Karpas-422 (cell line): ENCODE data around the gene HIVEP3. TPM values are rescaled to one million over a fixed set of nuclear protein-coding genes. Genes with fewer than 3 reads are reported as not detected.

Experiments used
- DNase-seq: peaks from one replicate; pipeline ENCODE4 v3.0.0-alpha.2; 2015
- H2AFZ ChIP-seq: fragments of 200-600 bp; sonication (generic); 2 replicates; pipeline ENCODE4 v1.6.1; 2014; ENCODE audit warnings: antibody characterized with exemption, low read length, mixed read lengths
- H3K27ac ChIP-seq: fragments of 200-600 bp; sonication (generic); 2 replicates; pipeline ENCODE4 v1.5.1; 2014; ENCODE audit warnings: mild to moderate bottlenecking, low read length, moderate library complexity
- H3K27me3 ChIP-seq: fragments of 200-600 bp; sonication (generic); 2 replicates; pipeline ENCODE4 v1.6.1; 2014; ENCODE audit warnings: low read length, mixed read lengths
- H3K36me3 ChIP-seq: fragments of 200-600 bp; sonication (generic); 2 replicates; pipeline ENCODE4 v1.6.1; 2014; ENCODE audit warnings: low read length, mixed read lengths; ENCODE audit not compliant: insufficient read depth
- H3K4me1 ChIP-seq: fragments of 200-600 bp; sonication (generic); 2 replicates; pipeline ENCODE4 v1.6.1; 2014; ENCODE audit warnings: mild to moderate bottlenecking, low read length, mixed read lengths
- H3K4me2 ChIP-seq: fragments of 200-600 bp; sonication (generic); 2 replicates; pipeline ENCODE4 v1.6.1; 2014; ENCODE audit warnings: low read length, low read depth, mild to moderate bottlenecking; ENCODE audit not compliant: poor library complexity, severe bottlenecking
- H3K4me3 ChIP-seq: fragments of 200-600 bp; sonication (generic); 2 replicates; pipeline ENCODE4 v1.5.1; 2014; ENCODE audit warnings: mild to moderate bottlenecking, antibody characterized with exemption, low read length, mixed read lengths
- H3K79me2 ChIP-seq: fragments of 200-600 bp; sonication (generic); 2 replicates; pipeline ENCODE4 v1.6.1; 2014; ENCODE audit warnings: mild to moderate bottlenecking, low read length, mixed read lengths
- H3K9ac ChIP-seq: fragments of 200-600 bp; sonication (generic); 2 replicates; pipeline ENCODE4 v1.6.0; 2014; ENCODE audit warnings: low read length
- H3K9me2 ChIP-seq: fragments of 200-600 bp; sonication (generic), shearing (Covaris generic); replicated peaks from 2 replicates; pipeline ENCODE4 v1.6.0; 2014; ENCODE audit warnings: mild to moderate bottlenecking, low read length, moderate library complexity; ENCODE audit not compliant: insufficient read depth
- H3K9me3 ChIP-seq: fragments of 300-700, 200-600 bp; sonication (generic); 2 replicates; pipeline ENCODE4 v1.6.1; 2014; ENCODE audit warnings: low read length, mixed read lengths
- H4K20me1 ChIP-seq: fragments of 200-600 bp; sonication (generic); 2 replicates; pipeline ENCODE4 v1.6.1; 2014; ENCODE audit warnings: mild to moderate bottlenecking, antibody characterized with exemption, low read length, low read depth; ENCODE audit not compliant: insufficient read depth
- total RNA-seq: library from RNA; depleted of rRNA; stranded (reverse); fragments of >200 nt; shearing (Covaris generic); gene quantifications from 2 replicates; pipeline ENCODE4 v1.2.3, GENCODE V29; 2014; ENCODE audit warnings: low replicate concordance

HIVEP3 gene
- total RNA-seq, 1 experiment from 2014 or later, result 1.3 TPM

GRCh38 chr1:41573785-41574713 is 344.7 kb downstream of the HIVEP3 start:
- Histone ChIP-seq H2AFZ (peak overlapping the region; percentile 29; the same call in 1 of the 2 replicates), H3K27ac (peak overlapping the region; percentile 74)

GRCh38 chr1:41573194-41573593 is 345.5 kb downstream of the HIVEP3 start:
- no peaks in the 10 kb centered on the region for H3K79me2 ChIP-seq
- H3K4me3 ChIP-seq, result no peak overlapping the region
- no peak overlapping the region for H3K27ac ChIP-seq
- H2AFZ ChIP-seq, result no peak overlapping the region
- H3K9ac ChIP-seq, result no peak overlapping the region
- no peaks in the 10 kb centered on the region for H3K9me3 ChIP-seq
- peak; percentile 20 for DNase-seq
- no peaks in the 10 kb centered on the region for H3K36me3 ChIP-seq
- no peaks in the 10 kb centered on the region for H4K20me1 ChIP-seq
- H3K4me1 ChIP-seq, result peaks cover 74% of the 10 kb centered on the region
- H3K27me3 ChIP-seq, result no peaks in the 10 kb centered on the region; the same call in 1 of the 2 replicates
- H3K9me2 ChIP-seq, result no peaks in the 10 kb centered on the region
- H3K4me2 ChIP-seq, result peak overlapping the region; percentile 78

More at GRCh38 chr1:41573785-41574713, 344.7 kb downstream of the HIVEP3 start:
- no peaks in the 10 kb centered on the region for H3K9me2 ChIP-seq
- H3K4me1 ChIP-seq, result peaks cover 74% of the 10 kb centered on the region
- no peaks in the 10 kb centered on the region for H3K9me3 ChIP-seq
- H3K79me2 ChIP-seq, result no peaks in the 10 kb centered on the region
- no peaks in the 10 kb centered on the region; the same call in 1 of the 2 replicates for H3K27me3 ChIP-seq
- H3K9ac ChIP-seq, result peak overlapping the region; percentile 71
- peak overlapping the region; percentile 61 for H3K4me3 ChIP-seq
- no peaks in the 10 kb centered on the region for H4K20me1 ChIP-seq
- peak overlapping the region; percentile 78 for H3K4me2 ChIP-seq
- H3K36me3 ChIP-seq, result no peaks in the 10 kb centered on the region
- peak; percentile 96 for DNase-seq

- Histone ChIP-seq H3K4me1 (peaks cover 74% of the 10 kb centered on the region), H3K27me3 (no peaks in the 10 kb centered on the region; the same call in 1 of the 2 replicates), H3K27ac (no peak overlapping the region), H3K9me3 (no peaks in the 10 kb centered on the region), H4K20me1 (no peaks in the 10 kb centered on the region), H3K9me2 (no peaks in the 10 kb centered on the region), H3K9ac (no peak overlapping the region), H3K4me3 (no peak overlapping the region), H3K79me2 (no peaks in the 10 kb centered on the region), H2AFZ (no peak overlapping the region), H3K36me3 (no peaks in the 10 kb centered on the region), H3K4me2 (peak overlapping the region; percentile 78)
- peak; percentile 41 for DNase-seq
Measured at GRCh38 chr1:41572224-41572623, 346.5 kb downstream of the HIVEP3 start.

DNA sequence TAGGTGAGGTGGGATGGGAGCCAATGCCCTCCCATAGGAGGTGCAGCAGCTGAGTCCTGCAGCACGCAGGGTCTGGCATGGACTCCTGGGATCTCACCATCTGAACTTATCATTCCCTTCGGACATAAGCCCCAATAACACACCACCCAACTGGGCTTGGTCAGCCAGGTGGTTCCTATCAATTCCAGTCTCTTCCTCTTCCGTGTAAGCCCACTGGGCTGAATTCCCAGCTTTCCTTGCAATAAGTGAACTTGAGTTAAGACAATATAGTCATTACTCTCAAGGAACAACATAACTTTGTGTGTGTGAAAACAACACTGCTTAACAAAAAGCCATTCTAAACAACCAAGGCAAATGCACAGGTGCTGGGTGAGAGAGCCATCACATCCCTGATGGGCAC is 347.7 kb downstream of the HIVEP3 start:
- H3K4me1 ChIP-seq, result peaks cover 68% of the 10 kb centered on the region
- no peak overlapping the region for H3K4me3 ChIP-seq
- H3K9me3 ChIP-seq, result no peaks in the 10 kb centered on the region
- H3K36me3 ChIP-seq, result no peaks in the 10 kb centered on the region
- no peak overlapping the region for H3K27ac ChIP-seq
- no peaks in the 10 kb centered on the region; the same call in 1 of the 2 replicates for H3K27me3 ChIP-seq
- H3K9ac ChIP-seq, result no peak overlapping the region
- peak overlapping the region; percentile 53 for H3K4me2 ChIP-seq
- H2AFZ ChIP-seq, result no peak overlapping the region
- H3K79me2 ChIP-seq, result no peaks in the 10 kb centered on the region
- no peaks in the 10 kb centered on the region for H4K20me1 ChIP-seq
- no peaks in the 10 kb centered on the region for H3K9me2 ChIP-seq
- DNase-seq, result peak; percentile 31

DNA sequence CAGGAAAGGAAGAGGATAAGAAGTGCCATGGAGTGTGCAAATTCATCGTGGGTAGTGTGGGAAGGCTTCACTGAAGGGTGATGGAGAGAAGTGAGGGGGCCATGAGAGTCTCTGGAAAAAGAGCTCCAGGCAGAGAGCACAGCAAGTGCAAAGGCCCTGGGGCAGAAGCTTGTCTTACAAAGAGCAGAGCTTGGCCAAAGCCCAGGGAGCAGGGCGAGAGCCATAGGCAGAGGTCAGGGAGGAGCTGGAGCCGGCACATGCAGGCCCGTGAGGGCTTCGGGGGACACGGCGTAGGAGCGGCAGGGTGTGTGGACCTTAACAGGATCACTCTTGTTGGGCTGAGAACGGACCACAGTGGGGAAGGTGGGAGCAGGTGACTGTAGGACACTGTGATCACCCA is 350.5 kb downstream of the HIVEP3 start:
- H3K27me3 ChIP-seq, result no peaks in the 10 kb centered on the region; the same call in 1 of the 2 replicates
- H2AFZ ChIP-seq, result no peak overlapping the region
- H3K9ac ChIP-seq, result no peak overlapping the region
- no peak overlapping the region for H3K27ac ChIP-seq
- H3K79me2 ChIP-seq, result no peaks in the 10 kb centered on the region
- H4K20me1 ChIP-seq, result no peaks in the 10 kb centered on the region
- DNase-seq, result no peak
- H3K4me2 ChIP-seq, result no peak overlapping the region
- no peaks in the 10 kb centered on the region for H3K36me3 ChIP-seq
- no peaks in the 10 kb centered on the region for H3K9me2 ChIP-seq
- H3K9me3 ChIP-seq, result no peaks in the 10 kb centered on the region
- H3K4me3 ChIP-seq, result no peak overlapping the region
- peaks cover 40% of the 10 kb centered on the region for H3K4me1 ChIP-seq

DNA sequence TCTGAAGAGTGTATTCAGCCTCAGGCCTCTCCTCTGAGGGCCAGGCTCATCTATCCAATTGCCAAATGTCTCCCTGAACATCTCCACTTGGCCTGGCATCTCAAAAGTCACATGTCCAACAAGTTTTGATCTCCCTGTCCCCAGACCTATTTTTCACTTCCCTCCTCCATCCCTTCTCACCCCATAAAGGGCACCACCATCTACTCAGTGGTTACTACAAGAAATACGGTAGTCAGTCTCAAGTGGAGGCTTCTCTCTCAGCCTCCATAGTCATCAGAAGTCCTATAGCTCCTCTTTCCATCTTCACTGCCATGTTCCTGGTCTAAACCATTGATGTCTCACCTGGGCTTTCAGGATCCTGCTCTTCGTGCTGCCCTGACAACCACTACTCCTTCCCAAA is 351.8 kb downstream of the HIVEP3 start:
- H3K27me3 ChIP-seq, result no peaks in the 10 kb centered on the region; the same call in 1 of the 2 replicates
- no peak for DNase-seq
- H3K4me1 ChIP-seq, result peaks cover 28% of the 10 kb centered on the region

DNA sequence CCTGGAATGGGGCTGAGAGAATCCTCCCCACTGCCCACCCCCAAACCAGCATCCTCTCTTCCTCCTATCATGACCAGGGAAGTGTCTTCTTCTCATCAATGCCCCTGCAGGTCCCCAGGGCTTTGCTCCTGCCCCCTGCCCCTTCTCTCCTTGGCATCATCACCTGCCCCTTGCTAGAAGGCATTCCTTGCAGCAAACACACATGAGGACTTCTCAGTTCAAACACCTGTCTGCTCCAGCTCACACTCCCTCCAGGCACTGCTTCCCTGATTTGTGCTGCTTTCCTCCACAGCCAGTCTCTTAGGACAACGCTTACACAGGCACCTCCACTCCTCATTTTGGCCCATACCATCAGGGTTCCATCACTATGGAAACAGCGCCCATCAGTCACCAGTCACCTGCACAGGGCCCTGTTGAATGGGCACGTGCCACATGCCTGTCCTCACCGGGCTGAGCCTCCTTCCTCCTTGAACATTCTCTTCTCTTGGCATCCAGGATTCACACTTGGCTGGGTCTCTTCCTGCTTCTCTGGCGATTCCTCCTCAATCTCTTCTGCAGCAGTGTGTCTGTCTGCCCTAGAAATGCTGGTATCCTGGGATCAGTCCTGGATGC is 352.3 kb downstream of the HIVEP3 start:
- no peak for DNase-seq
- H3K9ac ChIP-seq, result no peak overlapping the region
- H3K4me1 ChIP-seq, result peaks cover 25% of the 10 kb centered on the region
- H4K20me1 ChIP-seq, result no peaks in the 10 kb centered on the region
- no peaks in the 10 kb centered on the region for H3K9me3 ChIP-seq
- no peaks in the 10 kb centered on the region for H3K36me3 ChIP-seq
- no peaks in the 10 kb centered on the region for H3K9me2 ChIP-seq
- no peak overlapping the region for H3K27ac ChIP-seq
- no peak overlapping the region for H2AFZ ChIP-seq
- no peak overlapping the region for H3K4me3 ChIP-seq
- H3K79me2 ChIP-seq, result no peaks in the 10 kb centered on the region
- H3K4me2 ChIP-seq, result no peak overlapping the region
- H3K27me3 ChIP-seq, result no peaks in the 10 kb centered on the region; the same call in 1 of the 2 replicates

More for the DNA sequence above, 351.8 kb downstream of the HIVEP3 start:
- Histone ChIP-seq H3K9ac (no peak overlapping the region), H3K79me2 (no peaks in the 10 kb centered on the region), H4K20me1 (no peaks in the 10 kb centered on the region), H3K36me3 (no peaks in the 10 kb centered on the region), H3K9me3 (no peaks in the 10 kb centered on the region), H3K27ac (no peak overlapping the region), H2AFZ (no peak overlapping the region), H3K4me2 (no peak overlapping the region), H3K9me2 (no peaks in the 10 kb centered on the region), H3K4me3 (no peak overlapping the region)
